Hepatocyte (in vitro differentiated cells): Measurements from ENCODE around the gene ZBTB32.

Experiments
- CTCF ChIP-seq: fragments of 200-600 bp; sonication (generic); IDR thresholded peaks from 2 replicates; pipeline ENCODE4 v1.5.1; 2016; ENCODE audit warnings: antibody characterized with exemption, mild to moderate bottlenecking; ENCODE audit not compliant: poor library complexity
- EZH2 ChIP-seq: fragments of 200-600 bp; sonication (generic); IDR thresholded peaks from 2 replicates; pipeline ENCODE4 v1.6.1; 2016; ENCODE audit warnings: antibody characterized with exemption, mild to moderate bottlenecking, borderline replicate concordance

DNA sequence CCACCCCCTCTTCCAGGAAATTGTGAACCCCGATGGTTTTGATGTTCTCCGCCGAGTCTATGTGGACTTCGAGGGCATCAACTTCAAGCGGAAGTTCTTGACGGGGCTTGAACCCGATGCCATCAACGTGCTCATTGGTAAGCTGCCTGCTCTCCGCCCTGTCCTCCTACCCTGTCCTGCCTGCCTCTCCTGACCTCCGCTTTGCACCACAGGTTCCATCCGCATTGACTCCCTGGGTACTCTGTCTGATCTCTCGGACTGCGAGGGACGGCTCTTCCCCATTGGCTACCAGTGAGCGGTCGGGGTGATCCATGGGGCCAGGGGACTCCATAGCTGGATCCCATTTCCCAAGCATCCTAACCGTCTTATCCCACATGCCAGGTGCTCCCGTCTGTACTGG lies 26.0 kb downstream of the ZBTB32 start:
- TF ChIP-seq EZH2: no peak
- TF ChIP-seq CTCF: no peak
